Measurements from ENCODE around the gene NUDT19. TPM values are rescaled to one million over a fixed set of nuclear protein-coding genes. Genes with fewer than 3 reads are reported as not detected.
A peak's percentile ranks its signal among the peaks of the same experiment; 100 is the strongest.
"Not testable (repeated sequence)": the region's sequence is repeated elsewhere in the genome, so short reads cannot be mapped to it uniquely, and the experiment has no call there.

NUDT19 gene
- total RNA-seq, 1 donor from 2014 or later: 25.3 TPM

- Mint-ChIP-seq H3K9me3 (no peaks in the 10 kb centered on the region), H3K4me1 (peaks cover 5% of the 10 kb centered on the region), H3K36me3 (ENCODE audit: low read depth) (no peaks in the 10 kb centered on the region), H3K4me3 (no peak overlapping the region), H3K27me3 (peaks cover 36% of the 10 kb centered on the region), H3K27ac (no peak overlapping the region)
- intact Hi-C loops (cut with micrococcal nuclease): no loop called here
- no peak for DNase-seq
Measured at GRCh38 chr19:32680986-32681385, 10.6 kb upstream of the NUDT19 start.

DNA sequence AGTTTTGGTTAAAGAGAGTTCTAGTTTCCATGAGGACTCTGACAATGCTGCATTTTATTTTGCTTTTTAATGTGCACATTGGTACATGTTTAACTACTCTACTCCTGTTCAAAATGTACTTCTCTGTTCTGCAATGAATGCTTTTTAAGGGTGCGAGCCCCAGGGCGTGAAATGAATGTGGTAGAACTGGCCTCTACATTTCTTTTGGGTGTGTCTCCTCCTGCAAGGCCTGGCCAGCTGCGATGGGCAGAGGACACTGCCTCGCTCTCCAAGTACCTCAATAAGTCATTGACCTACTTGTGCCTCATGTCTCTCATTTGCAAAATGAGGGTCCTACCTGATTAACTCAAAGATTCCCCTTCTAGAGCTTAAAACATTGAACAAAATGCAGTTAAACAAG, 9.3 kb upstream of the NUDT19 start:
- Mint-ChIP-seq H3K4me1 (peaks cover 2% of the 10 kb centered on the region), H3K9me3 (no peaks in the 10 kb centered on the region), H3K36me3 (ENCODE audit: low read depth) (peaks cover 3% of the 10 kb centered on the region), H3K27ac (no peak overlapping the region), H3K4me3 (no peak overlapping the region), H3K27me3 (peaks cover 31% of the 10 kb centered on the region)
- intact Hi-C loops (cut with micrococcal nuclease): no loop called here
- no peak for DNase-seq

GRCh38 chr19:32686847-32687475, 4.7 kb upstream of the NUDT19 start:
- Mint-ChIP-seq H3K27ac (no peak overlapping the region), H3K4me3 (no peak overlapping the region), H3K9me3 (no peaks in the 10 kb centered on the region), H3K36me3 (ENCODE audit: low read depth) (peaks cover 6% of the 10 kb centered on the region), H3K4me1 (peaks cover 14% of the 10 kb centered on the region), H3K27me3 (peaks cover 4% of the 10 kb centered on the region)
- DNase-seq: no peak
- intact Hi-C loops (cut with micrococcal nuclease): no loop called here

DNA sequence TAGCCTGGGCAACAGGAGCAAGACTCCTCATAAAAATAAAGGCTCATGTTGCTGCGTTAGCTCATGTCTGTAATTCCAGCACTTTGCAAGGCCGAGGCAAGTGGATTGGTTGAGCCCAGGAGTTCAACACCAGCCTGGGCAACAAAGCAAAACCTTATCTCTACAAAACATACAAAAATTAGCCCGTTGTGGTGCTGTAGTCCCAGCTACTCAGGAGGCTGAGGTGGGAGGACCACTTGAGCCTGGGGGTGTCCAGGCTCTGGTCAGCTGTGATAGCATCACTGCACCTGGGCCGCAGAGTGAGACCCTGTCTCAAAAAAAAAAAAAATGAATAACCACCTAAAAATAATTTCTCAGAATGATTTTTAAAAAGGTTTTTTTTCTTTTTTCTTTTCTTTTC, 3.9 kb upstream of the NUDT19 start:
- no peaks in the 10 kb centered on the region for H3K27me3 Mint-ChIP-seq
- peaks cover 14% of the 10 kb centered on the region for H3K4me1 Mint-ChIP-seq
- no peak overlapping the region for H3K4me3 Mint-ChIP-seq
- DNase-seq: no peak
- H3K27ac Mint-ChIP-seq: no peak overlapping the region
- peaks cover 7% of the 10 kb centered on the region for H3K36me3 Mint-ChIP-seq (ENCODE audit: low read depth)
- intact Hi-C loops (cut with micrococcal nuclease): no loop called here
- H3K9me3 Mint-ChIP-seq: no peaks in the 10 kb centered on the region

DNA sequence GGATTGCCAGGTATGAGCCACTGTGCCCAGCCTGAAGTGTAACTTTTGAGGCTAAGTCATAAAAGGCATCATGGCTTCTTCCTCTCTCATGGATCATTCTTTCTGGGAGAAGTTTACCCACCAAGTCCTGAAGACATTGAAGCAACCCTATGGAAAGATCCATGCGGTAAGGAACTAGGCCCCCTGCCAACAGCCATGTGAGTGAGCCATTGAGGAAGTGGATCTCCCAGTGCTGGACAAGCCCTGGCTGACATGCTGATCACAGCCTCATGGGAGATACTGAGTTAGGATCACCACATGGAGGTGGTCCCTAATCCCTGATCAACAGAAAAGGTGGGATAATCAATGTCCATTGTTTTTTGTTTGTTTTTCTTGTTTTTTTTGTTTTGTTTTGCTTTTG, 3.3 kb upstream of the NUDT19 start:
- intact Hi-C loops (cut with micrococcal nuclease): no loop called here
- Mint-ChIP-seq H3K4me3 (no peak overlapping the region), H3K36me3 (ENCODE audit: low read depth) (peaks cover 13% of the 10 kb centered on the region), H3K9me3 (no peaks in the 10 kb centered on the region), H3K27ac (no peak overlapping the region), H3K4me1 (peaks cover 20% of the 10 kb centered on the region), H3K27me3 (no peaks in the 10 kb centered on the region)
- no peak for DNase-seq

GRCh38 chr19:32691952-32692726, 518 bp downstream of the NUDT19 start:
- intact Hi-C loops (cut with micrococcal nuclease): loop anchor here (1.0 to 5.0 kb wide), 4 partner anchors 17 to 589 kb away; partner anchors contain the start of genes ANKRD27, CEP89, FAAP24 and RGS9BP
- H3K27me3 Mint-ChIP-seq: no peaks in the 10 kb centered on the region
- DNase-seq: peak; percentile 89
- H3K27ac Mint-ChIP-seq: peak overlapping the region; percentile 97
- H3K4me1 Mint-ChIP-seq: peaks cover 44% of the 10 kb centered on the region
- no peaks in the 10 kb centered on the region for H3K9me3 Mint-ChIP-seq
- H3K4me3 Mint-ChIP-seq: peak overlapping the region; percentile 94
- peaks cover 43% of the 10 kb centered on the region for H3K36me3 Mint-ChIP-seq (ENCODE audit: low read depth)

DNA sequence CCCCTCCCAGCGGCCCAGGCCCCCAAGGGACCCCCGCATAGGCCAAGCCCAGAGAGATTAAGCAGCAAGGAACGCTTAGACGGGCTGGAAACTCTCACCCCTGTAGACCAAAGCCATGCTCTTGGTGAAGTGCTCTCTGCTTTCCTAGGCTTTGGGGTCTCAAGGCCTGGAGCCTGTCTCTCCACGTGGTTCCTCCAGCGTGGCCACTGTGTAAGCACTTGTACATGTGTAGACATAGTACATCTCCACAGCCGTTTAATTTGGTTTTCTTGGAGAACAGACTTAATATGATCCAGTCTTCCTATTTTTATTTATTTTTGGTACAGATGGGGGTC, 1.1 kb downstream of the NUDT19 start:
- H3K27ac Mint-ChIP-seq: peak overlapping the region; percentile 97
- intact Hi-C loops (cut with micrococcal nuclease): loop anchor here (5.0 kb wide), 1 partner anchor 280 kb away; the partner anchor contains the start of genes CEP89 and FAAP24
- H3K4me1 Mint-ChIP-seq: peaks cover 44% of the 10 kb centered on the region
- no peaks in the 10 kb centered on the region for H3K9me3 Mint-ChIP-seq
- H3K36me3 Mint-ChIP-seq (ENCODE audit: low read depth): peaks cover 49% of the 10 kb centered on the region
- no peaks in the 10 kb centered on the region for H3K27me3 Mint-ChIP-seq
- no peak for DNase-seq
- peak overlapping the region; percentile 94 for H3K4me3 Mint-ChIP-seq

GRCh38 chr19:32693151-32694108, 1.8 kb downstream of the NUDT19 start:
- peak overlapping the region; percentile 94 for H3K4me3 Mint-ChIP-seq

GRCh38 chr19:32694316-32694715, 2.7 kb downstream of the NUDT19 start:
- intact Hi-C loops (cut with micrococcal nuclease): loop anchor here (5.0 kb wide), 1 partner anchor 278 kb away; the partner anchor contains the start of genes CEP89 and FAAP24
- peak overlapping the region; percentile 94 for H3K4me3 Mint-ChIP-seq
- not testable (repeated sequence) for DNase-seq

More at GRCh38 chr19:32693151-32694108, 1.8 kb downstream of the NUDT19 start:
- not testable (repeated sequence) for H3K9me3 Mint-ChIP-seq, H3K27me3 Mint-ChIP-seq
- Mint-ChIP-seq H3K4me1 (peaks cover 48% of the 10 kb centered on the region), H3K27ac (peak overlapping the region; percentile 97), H3K36me3 (ENCODE audit: low read depth) (peaks cover 56% of the 10 kb centered on the region)
- peak; percentile 75 for DNase-seq
- intact Hi-C loops (cut with micrococcal nuclease): loop anchor here (5.0 kb wide), 1 partner anchor 279 kb away; the partner anchor contains the start of genes CEP89 and FAAP24

GRCh38 chr19:32694851-32695250, 3.2 kb downstream of the NUDT19 start:
- H3K4me1 Mint-ChIP-seq: peaks cover 45% of the 10 kb centered on the region

More at GRCh38 chr19:32694316-32694715, 2.7 kb downstream of the NUDT19 start:
- not testable (repeated sequence) for H3K27me3 Mint-ChIP-seq, H3K9me3 Mint-ChIP-seq
- H3K4me1 Mint-ChIP-seq: peaks cover 48% of the 10 kb centered on the region
- peaks cover 65% of the 10 kb centered on the region for H3K36me3 Mint-ChIP-seq (ENCODE audit: low read depth)
- H3K27ac Mint-ChIP-seq: peak overlapping the region; percentile 97

DNA sequence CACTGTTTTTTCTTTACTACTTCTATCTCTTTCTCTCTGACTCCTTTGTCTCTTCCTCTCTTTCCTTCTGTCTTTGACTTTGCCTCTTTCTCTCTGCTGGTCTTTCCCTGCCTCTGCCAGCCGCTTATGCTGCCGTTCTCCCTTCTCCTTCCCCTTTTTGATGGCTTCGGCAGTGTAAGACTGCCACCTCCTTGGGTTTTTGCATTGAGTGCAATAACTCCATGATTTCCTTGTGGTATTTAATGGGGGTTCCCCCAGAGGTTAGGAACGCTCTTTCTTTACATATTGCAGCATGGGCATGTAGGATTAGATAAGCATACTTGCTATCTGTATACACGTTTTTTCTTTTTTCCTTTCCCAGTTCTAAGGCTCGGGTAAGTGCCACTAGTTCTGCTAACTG, 3.9 kb downstream of the NUDT19 start:
- DNase-seq; intact Hi-C loops (cut with micrococcal nuclease); H3K27me3 Mint-ChIP-seq; H3K9me3 Mint-ChIP-seq: not testable (repeated sequence)
- Mint-ChIP-seq H3K36me3 (ENCODE audit: low read depth) (peaks cover 76% of the 10 kb centered on the region), H3K4me3 (peak overlapping the region; percentile 69), H3K4me1 (peaks cover 43% of the 10 kb centered on the region), H3K27ac (peak overlapping the region; percentile 8)

More at GRCh38 chr19:32694851-32695250, 3.2 kb downstream of the NUDT19 start:
- peak overlapping the region; percentile 94 for H3K4me3 Mint-ChIP-seq
- not testable (repeated sequence) for H3K9me3 Mint-ChIP-seq, DNase-seq, H3K27ac Mint-ChIP-seq, H3K27me3 Mint-ChIP-seq
- H3K36me3 Mint-ChIP-seq (ENCODE audit: low read depth): peaks cover 70% of the 10 kb centered on the region
- intact Hi-C loops (cut with micrococcal nuclease): loop anchor here (5.0 kb wide), 1 partner anchor 277 kb away; the partner anchor contains the start of genes CEP89 and FAAP24

DNA sequence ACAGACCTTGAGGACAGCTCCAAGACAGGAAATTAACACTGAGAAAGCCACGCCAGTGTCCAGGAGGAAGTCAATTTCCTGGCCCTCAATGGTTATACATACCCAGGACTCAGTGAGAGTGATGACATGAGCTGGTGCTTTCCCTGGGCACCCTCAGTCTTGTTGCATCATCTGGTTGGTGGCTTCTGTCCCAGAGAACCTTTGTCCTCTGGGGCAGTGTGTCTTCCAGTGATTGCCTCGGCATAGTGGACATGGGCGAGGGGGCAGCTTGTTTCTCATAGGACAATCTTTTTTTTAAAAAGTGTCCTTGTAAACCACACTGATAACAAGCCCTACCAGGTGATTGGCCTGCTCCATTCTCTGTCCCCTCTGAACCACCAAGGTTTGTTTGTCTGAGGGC, 5.2 kb downstream of the NUDT19 start:
- H3K4me3 Mint-ChIP-seq; intact Hi-C loops (cut with micrococcal nuclease); H3K27ac Mint-ChIP-seq; DNase-seq; H3K9me3 Mint-ChIP-seq; H3K27me3 Mint-ChIP-seq: not testable (repeated sequence)
- peaks cover 83% of the 10 kb centered on the region for H3K36me3 Mint-ChIP-seq (ENCODE audit: low read depth)
- peaks cover 35% of the 10 kb centered on the region for H3K4me1 Mint-ChIP-seq

DNA sequence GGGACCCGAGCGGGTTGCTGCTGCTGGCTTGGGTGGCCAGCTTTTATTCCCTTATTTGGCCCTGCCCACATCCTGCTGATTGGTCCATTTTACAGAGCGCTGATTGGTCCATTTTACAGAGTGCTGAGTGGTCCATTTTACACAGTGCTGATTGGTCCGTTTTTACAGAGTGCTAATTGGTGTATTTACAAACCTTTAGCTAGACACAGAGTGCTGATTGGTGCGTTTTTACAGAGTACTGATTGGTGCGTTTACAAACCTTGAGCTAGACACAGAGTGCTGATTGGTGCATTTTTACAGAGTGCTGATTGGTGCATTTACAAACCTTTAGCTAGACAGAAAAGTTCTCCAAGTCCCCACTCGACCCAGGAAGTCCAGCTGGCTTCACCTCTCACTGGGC, 8.5 kb downstream of the NUDT19 start:
- DNase-seq; intact Hi-C loops (cut with micrococcal nuclease): not testable (repeated sequence)
- peaks cover 89% of the 10 kb centered on the region for H3K36me3 Mint-ChIP-seq (ENCODE audit: low read depth)

More for the DNA sequence above, 8.5 kb downstream of the NUDT19 start:
- H3K27me3 Mint-ChIP-seq, H3K4me3 Mint-ChIP-seq, H3K9me3 Mint-ChIP-seq, H3K27ac Mint-ChIP-seq: not testable (repeated sequence)
- peaks cover 13% of the 10 kb centered on the region for H3K4me1 Mint-ChIP-seq
